ENCODE data around the gene RHEB. TPM values are rescaled to one million over a fixed set of nuclear protein-coding genes. Genes with fewer than 3 reads are reported as not detected.

Gene RHEB
- total RNA-seq, 2 experiments from 2014 or later: 86.8 to 90.7 TPM

- H3K4me1 Mint-ChIP-seq: peaks cover 39% of the 10 kb centered on the region
- DNase-seq: no peak
- H3K27me3 Mint-ChIP-seq: no peaks in the 10 kb centered on the region
- no peak overlapping the region for H3K27ac Mint-ChIP-seq
- H3K9me3 Mint-ChIP-seq: no peaks in the 10 kb centered on the region
- ChIA-PET CTCF (interaction anchor here (1.4 to 1.6 kb wide), 2 partner anchors 9 to 30 kb away, joined by 3 read pairs; no protein-coding TSS in a partner anchor), POLR2A (no interaction called here)
- H3K36me3 Mint-ChIP-seq (ENCODE audit: low read depth): peaks cover 14% of the 10 kb centered on the region
- no peak overlapping the region for H3K4me3 Mint-ChIP-seq
These were observed 12.8 kb downstream of the RHEB start for GRCh38 chr7:151506901-151507382.

GRCh38 chr7:151505836-151506468 lies 13.7 kb downstream of the RHEB start:
- Mint-ChIP-seq H3K27ac (no peak overlapping the region), H3K27me3 (no peaks in the 10 kb centered on the region), H3K4me3 (no peak overlapping the region), H3K4me1 (peaks cover 38% of the 10 kb centered on the region), H3K9me3 (no peaks in the 10 kb centered on the region), H3K36me3 (ENCODE audit: low read depth) (peaks cover 12% of the 10 kb centered on the region)
- ChIA-PET POLR2A (no interaction called here), CTCF (interaction anchor here (1.0 to 2.3 kb wide), 5 partner anchors 8 to 29 kb away, joined by 3 to 6 read pairs (median 3); no protein-coding TSS in a partner anchor)
- DNase-seq: no peak

- DNase-seq: no peak
- CTCF ChIA-PET: interaction anchor here (0.6 to 2.3 kb wide), 4 partner anchors 9 to 278 kb away, joined by 3 to 6 read pairs (median 4); no protein-coding TSS in a partner anchor
- Mint-ChIP-seq H3K36me3 (ENCODE audit: low read depth) (peaks cover 13% of the 10 kb centered on the region), H3K27ac (no peak overlapping the region), H3K4me3 (no peak overlapping the region), H3K4me1 (peaks cover 38% of the 10 kb centered on the region), H3K9me3 (no peaks in the 10 kb centered on the region), H3K27me3 (no peaks in the 10 kb centered on the region)
- POLR2A ChIA-PET: interaction anchor here (0.5 kb wide), 1 partner anchor 14 kb away, joined by 3 read pairs; no protein-coding TSS in a partner anchor
These were observed 14.3 kb downstream of the RHEB start for GRCh38 chr7:151505433-151505832.

- Mint-ChIP-seq H3K9me3 (no peaks in the 10 kb centered on the region), H3K4me3 (no peak overlapping the region), H3K4me1 (peaks cover 37% of the 10 kb centered on the region), H3K27ac (no peak overlapping the region), H3K27me3 (no peaks in the 10 kb centered on the region), H3K36me3 (ENCODE audit: low read depth) (peaks cover 13% of the 10 kb centered on the region)
- DNase-seq: no peak
- CTCF ChIA-PET: interaction anchor here (0.6 to 2.3 kb wide), 5 partner anchors 10 to 279 kb away, joined by 3 to 6 read pairs (median 3); no protein-coding TSS in a partner anchor
- POLR2A ChIA-PET: interaction anchor here (0.5 kb wide), 1 partner anchor 13 kb away, joined by 3 read pairs; no protein-coding TSS in a partner anchor
These were observed 14.9 kb downstream of the RHEB start for GRCh38 chr7:151504715-151505326.

- no peaks in the 10 kb centered on the region for H3K9me3 Mint-ChIP-seq
- H3K27ac Mint-ChIP-seq: no peak overlapping the region
- peaks cover 12% of the 10 kb centered on the region for H3K36me3 Mint-ChIP-seq (ENCODE audit: low read depth)
- no peaks in the 10 kb centered on the region for H3K27me3 Mint-ChIP-seq
- DNase-seq: no peak
- H3K4me3 Mint-ChIP-seq: no peak overlapping the region
- ChIA-PET POLR2A (no interaction called here), CTCF (interaction anchor here (0.6 to 2.3 kb wide), 2 partner anchors 10 to 18 kb away, joined by 3 to 6 read pairs; no protein-coding TSS in a partner anchor)
- H3K4me1 Mint-ChIP-seq: peaks cover 34% of the 10 kb centered on the region
These were observed 15.6 kb downstream of the RHEB start for GRCh38 chr7:151503902-151504714.

- H3K4me3 Mint-ChIP-seq: no peak overlapping the region
- H3K36me3 Mint-ChIP-seq (ENCODE audit: low read depth): peaks cover 10% of the 10 kb centered on the region
- DNase-seq: no peak
- H3K9me3 Mint-ChIP-seq: no peaks in the 10 kb centered on the region
- H3K4me1 Mint-ChIP-seq: peaks cover 35% of the 10 kb centered on the region
- no peaks in the 10 kb centered on the region for H3K27me3 Mint-ChIP-seq
- CTCF ChIA-PET: no interaction called here
- no peak overlapping the region for H3K27ac Mint-ChIP-seq
- POLR2A ChIA-PET: no interaction called here
These were observed 18.0 kb downstream of the RHEB start for GRCh38 chr7:151501676-151502075.

GRCh38 chr7:151498495-151498894 lies 21.2 kb downstream of the RHEB start:
- H3K27ac Mint-ChIP-seq: no peak overlapping the region
- H3K9me3 Mint-ChIP-seq: no peaks in the 10 kb centered on the region
- H3K36me3 Mint-ChIP-seq (ENCODE audit: low read depth): peaks cover 8% of the 10 kb centered on the region
- DNase-seq: no peak
- H3K4me1 Mint-ChIP-seq: peaks cover 38% of the 10 kb centered on the region
- no peak overlapping the region for H3K4me3 Mint-ChIP-seq
- ChIA-PET POLR2A (no interaction called here), CTCF (interaction anchor here (0.9 to 1.5 kb wide), 3 partner anchors 8 to 139 kb away, joined by 3 read pairs; no protein-coding TSS in a partner anchor)
- H3K27me3 Mint-ChIP-seq: no peaks in the 10 kb centered on the region

- CTCF ChIA-PET: interaction anchor here (1.0 to 1.2 kb wide), 3 partner anchors 9 to 137 kb away, joined by 3 to 4 read pairs (median 3); no protein-coding TSS in a partner anchor
- no peak overlapping the region for H3K27ac Mint-ChIP-seq
- DNase-seq: no peak
- no peaks in the 10 kb centered on the region for H3K9me3 Mint-ChIP-seq
- H3K36me3 Mint-ChIP-seq (ENCODE audit: low read depth): peaks cover 8% of the 10 kb centered on the region
- POLR2A ChIA-PET: no interaction called here
- H3K27me3 Mint-ChIP-seq: no peaks in the 10 kb centered on the region
- H3K4me3 Mint-ChIP-seq: no peak overlapping the region
- peaks cover 43% of the 10 kb centered on the region for H3K4me1 Mint-ChIP-seq
These were observed 22.3 kb downstream of the RHEB start for GRCh38 chr7:151497306-151497871.

GRCh38 chr7:151495360-151495759 lies 24.3 kb downstream of the RHEB start:
- CTCF ChIA-PET: no interaction called here
- peaks cover 4% of the 10 kb centered on the region for H3K36me3 Mint-ChIP-seq (ENCODE audit: low read depth)
- peaks cover 38% of the 10 kb centered on the region for H3K4me1 Mint-ChIP-seq
- no peak overlapping the region for H3K27ac Mint-ChIP-seq
- H3K9me3 Mint-ChIP-seq: no peaks in the 10 kb centered on the region
- DNase-seq: no peak
- POLR2A ChIA-PET: no interaction called here
- no peaks in the 10 kb centered on the region for H3K27me3 Mint-ChIP-seq
- no peak overlapping the region for H3K4me3 Mint-ChIP-seq

GRCh38 chr7:151494298-151495284 lies 25.1 kb downstream of the RHEB start:
- peaks cover 6% of the 10 kb centered on the region for H3K36me3 Mint-ChIP-seq (ENCODE audit: low read depth)
- no peaks in the 10 kb centered on the region for H3K27me3 Mint-ChIP-seq
- ChIA-PET CTCF (no interaction called here), POLR2A (interaction anchor here (0.5 kb wide), 1 partner anchor 14 kb away, joined by 3 read pairs; no protein-coding TSS in a partner anchor)
- H3K27ac Mint-ChIP-seq: no peak overlapping the region
- H3K4me1 Mint-ChIP-seq: peaks cover 34% of the 10 kb centered on the region
- no peak for DNase-seq
- no peaks in the 10 kb centered on the region for H3K9me3 Mint-ChIP-seq
- no peak overlapping the region for H3K4me3 Mint-ChIP-seq

- no peaks in the 10 kb centered on the region for H3K9me3 Mint-ChIP-seq
- no peaks in the 10 kb centered on the region for H3K27me3 Mint-ChIP-seq
- no peak overlapping the region for H3K27ac Mint-ChIP-seq
- no peak overlapping the region for H3K4me3 Mint-ChIP-seq
- ChIA-PET CTCF (interaction anchor here (0.7 kb wide), 2 partner anchors 23 to 216 kb away, joined by 3 to 4 read pairs; no protein-coding TSS in a partner anchor), POLR2A (no interaction called here)
- peaks cover 24% of the 10 kb centered on the region for H3K4me1 Mint-ChIP-seq
- DNase-seq: no peak
- peaks cover 15% of the 10 kb centered on the region for H3K36me3 Mint-ChIP-seq (ENCODE audit: low read depth)
These were observed 26.6 kb downstream of the RHEB start for GRCh38 chr7:151493083-151493482.
